Stimulated activated CD4-positive, alpha-beta T cell treated with anti-CD3 and anti-CD28 coated beads, TNF-alpha, amount 100 ng/mL, for 48 hours (primary cell): Measurements from ENCODE around the gene FGF16.
A peak's percentile ranks its signal among the peaks of the same experiment; 100 is the strongest.
"Not testable (repeated sequence)": the region's sequence is repeated elsewhere in the genome, so short reads cannot be mapped to it uniquely, and the experiment has no call there.

Experiments
- DNase-seq, 3 donors: peaks; one replicate each; pipeline ENCODE4 v3.0.0-alpha.2; 2020; ENCODE audit warnings: low read depth in 3 of 3

FGF16 gene

GRCh38 chrX:77446029-77446585, 1.1 kb upstream of the FGF16 start:
- peak in 1 of 3 donors; percentile 3 for DNase-seq

- no peak for DNase-seq
Measured at GRCh38 chrX:77447653-77448569, 722 bp downstream of the FGF16 start.

GRCh38 chrX:77450415-77450814, 3.2 kb downstream of the FGF16 start:
- no peak for DNase-seq

- DNase-seq, result no peak
Measured at GRCh38 chrX:77450996-77451395, 3.8 kb downstream of the FGF16 start.

GRCh38 chrX:77453190-77453589, 6.0 kb downstream of the FGF16 start:
- DNase-seq, result no peak

- DNase-seq, result no peak
Measured at GRCh38 chrX:77455437-77455836, 8.2 kb downstream of the FGF16 start.

- no peak for DNase-seq
Measured at GRCh38 chrX:77484045-77484444, 36.9 kb downstream of the FGF16 start.

GRCh38 chrX:77493677-77494553, 46.7 kb downstream of the FGF16 start:
- DNase-seq, result no peak

GRCh38 chrX:77500164-77500563, 53.0 kb downstream of the FGF16 start:
- not testable (repeated sequence) for DNase-seq

- no peak for DNase-seq
Measured at GRCh38 chrX:77502951-77503525, 55.8 kb downstream of the FGF16 start.

GRCh38 chrX:77505227-77505626, 58.0 kb downstream of the FGF16 start:
- DNase-seq, result no peak
